GM23338 (cell line): ENCODE data around the gene GALNT13. TPM values are rescaled to one million over a fixed set of nuclear protein-coding genes. Genes with fewer than 3 reads are reported as not detected.

Experiments used
- ATAC-seq: fragments of 200-7000 bp; cut with Tn5 transposase; 3 replicates; pipeline ENCODE4 v1.9.1; 2020
- DNase-seq: peaks from one replicate; pipeline ENCODE4 v3.0.0-alpha.2; 2015; ENCODE audit warnings: low spot score
- H2AFZ ChIP-seq: fragments of 200-600 bp; sonication (generic); 2 replicates; pipeline ENCODE4 v1.8.0; 2016; ENCODE audit warnings: antibody characterized with exemption, mild to moderate bottlenecking, moderate library complexity
- H3F3A ChIP-seq: fragments of 200-600 bp; sonication (generic); replicated peaks from 2 replicates; pipeline ENCODE4 v1.8.0; 2017; ENCODE audit warnings: antibody characterized with exemption, mixed run types, low read depth
- H3K27ac ChIP-seq: fragments of 200-600 bp; sonication (generic); 2 replicates; pipeline ENCODE4 v1.6.1; 2016; ENCODE audit warnings: low read depth
- H3K27me3 ChIP-seq: fragments of 200-600 bp; sonication (generic); 2 replicates; pipeline ENCODE4 v1.8.0; 2016; ENCODE audit warnings: mild to moderate bottlenecking, mixed run types, moderate library complexity; ENCODE audit not compliant: insufficient read depth
- H3K36me3 ChIP-seq: fragments of 200-600 bp; sonication (generic); 2 replicates; pipeline ENCODE4 v1.8.0; 2016; ENCODE audit warnings: mild to moderate bottlenecking; ENCODE audit not compliant: insufficient read depth
- H3K4me1 ChIP-seq: fragments of 200-600 bp; sonication (generic); 2 replicates; pipeline ENCODE4 v1.8.0; 2016; ENCODE audit warnings: mild to moderate bottlenecking, moderate library complexity; ENCODE audit not compliant: insufficient read depth
- H3K4me2 ChIP-seq: fragments of 200-600 bp; sonication (generic); 2 replicates; pipeline ENCODE4 v1.7.1; 2017; ENCODE audit warnings: mixed run types
- H3K4me3 ChIP-seq: fragments of 200-600 bp; sonication (generic); 2 replicates; pipeline ENCODE4 v1.6.1; 2016; ENCODE audit warnings: mixed run types
- H3K79me2 ChIP-seq: fragments of 200-600 bp; sonication (generic); replicated peaks from 2 replicates; pipeline ENCODE4 v1.8.0; 2017; ENCODE audit warnings: mild to moderate bottlenecking; ENCODE audit not compliant: insufficient read depth
- H3K9me2 ChIP-seq: fragments of 200-600 bp; sonication (generic); 2 replicates; pipeline ENCODE4 v1.8.0; 2017; ENCODE audit not compliant: insufficient read depth
- H4K20me1 ChIP-seq: fragments of 200-600 bp; sonication (generic); replicated peaks from 2 replicates; pipeline ENCODE4 v1.8.0; 2017; ENCODE audit warnings: mild to moderate bottlenecking; ENCODE audit not compliant: insufficient read depth
- H3K27ac Mint-ChIP-seq: 2 replicates; pipeline ENCODE4 v1.8.0; 2020; ENCODE audit warnings: inconsistent platforms, mild to moderate bottlenecking, moderate library complexity, mixed read lengths
- H3K27me3 Mint-ChIP-seq: 3 replicates; pipeline ENCODE4 v1.8.0; 2022; ENCODE audit warnings: low read depth, mild to moderate bottlenecking, moderate library complexity, mixed read lengths, inconsistent platforms; ENCODE audit not compliant: insufficient read depth, poor library complexity
- H3K36me3 Mint-ChIP-seq: 3 replicates; pipeline ENCODE4 v1.8.0; 2021; ENCODE audit warnings: low read depth, mild to moderate bottlenecking, inconsistent platforms, moderate library complexity, mixed read lengths
- H3K4me1 Mint-ChIP-seq: 3 replicates; pipeline ENCODE4 v1.8.0; 2020; ENCODE audit warnings: mild to moderate bottlenecking, inconsistent platforms, mixed read lengths
- H3K4me3 Mint-ChIP-seq: 3 replicates; pipeline ENCODE4 v1.8.0; 2021; ENCODE audit warnings: moderate library complexity, mild to moderate bottlenecking, inconsistent platforms, mixed read lengths
- H3K9me3 Mint-ChIP-seq: 3 replicates; pipeline ENCODE4 v1.8.0; 2020; ENCODE audit warnings: moderate library complexity, mild to moderate bottlenecking, inconsistent platforms, mixed read lengths
- CREB1 ChIP-seq: fragments of 250-450 bp; sonication (Bioruptor Pico); IDR thresholded peaks from 2 replicates; pipeline ENCODE4 v1.5.0; 2020; ENCODE audit warnings: low read depth, mild to moderate bottlenecking, moderate library complexity
- EZH2 ChIP-seq: fragments of 200-600 bp; sonication (generic); IDR thresholded peaks from one replicate; pipeline ENCODE4 v1.8.0; 2017; ENCODE audit warnings: antibody characterized with exemption, mild to moderate bottlenecking, low read depth; ENCODE audit not compliant: unreplicated experiment
- EZH2phosphoT487 ChIP-seq: fragments of 200-600 bp; sonication (generic); IDR thresholded peaks from one replicate; pipeline ENCODE4 v1.8.1; 2018; ENCODE audit warnings: antibody characterized with exemption; ENCODE audit not compliant: unreplicated experiment
- JUNB ChIP-seq: IDR thresholded peaks from one replicate; pipeline ENCODE4 v1.6.1; 2016; ENCODE audit warnings: antibody characterized with exemption; ENCODE audit not compliant: unreplicated experiment
- NANOG ChIP-seq: IDR thresholded peaks from 2 replicates; pipeline ENCODE4 v1.6.1; 2016; ENCODE audit warnings: antibody characterized with exemption, borderline replicate concordance
- POLR2AphosphoS5 ChIP-seq: IDR thresholded peaks from 2 replicates; pipeline ENCODE4 v1.6.1; 2016; ENCODE audit warnings: antibody characterized with exemption, low read depth
- STAT1 ChIP-seq: IDR thresholded peaks from one replicate; pipeline ENCODE4 v1.6.1; 2016; ENCODE audit warnings: antibody characterized with exemption; ENCODE audit not compliant: unreplicated experiment
- ZNF114 ChIP-seq: fragments of 250-450 bp; sonication (Bioruptor Pico); IDR thresholded peaks from 2 replicates; pipeline ENCODE4 v1.5.0; 2020; ENCODE audit warnings: mild to moderate bottlenecking, moderate library complexity
- ZNF331 ChIP-seq: fragments of 250-450 bp; sonication (Bioruptor Pico); IDR thresholded peaks from 2 replicates; pipeline ENCODE4 v1.5.0; 2020; ENCODE audit warnings: low read depth, mild to moderate bottlenecking, moderate library complexity
- polyA plus RNA-seq: library from polyadenylated mRNA; unstranded; fragments of >200 nt; fragmentation: Nextera tagmentation; extraction: Ambion mirVana; gene quantifications from 2 replicates; pipeline ENCODE4 v1.2.1, GENCODE V29; 2016
- total RNA-seq: library from RNA; depleted of rRNA; stranded (reverse); fragments of >200 nt; shearing (Covaris generic); gene quantifications from 2 replicates; pipeline ENCODE4 v1.2.3, GENCODE V29; 2014
- TF ChIP-seq, protein P1 (sequence below): IDR thresholded peaks from 2 replicates; pipeline ENCODE4 v1.6.1; 2016; ENCODE audit warnings: antibody characterized with exemption
- TF ChIP-seq, protein P2 (sequence below): IDR thresholded peaks from one replicate; pipeline ENCODE4 v1.6.1; 2018; ENCODE audit warnings: antibody characterized with exemption; ENCODE audit not compliant: unreplicated experiment
- TF ChIP-seq, protein P3 (sequence below), 2 experiments: fragments of 200-600 bp in 1 of 2; sonication (generic) in 1 of 2; conservative IDR thresholded peaks; 2 replicates each; pipeline versions ENCODE4 v1.5.1 to v1.6.1; 2016 to 2017; ENCODE audit warnings: antibody characterized with exemption in 2 of 2, low read depth in 2 of 2, mild to moderate bottlenecking in 2 of 2, moderate library complexity in 1 of 2
- TF ChIP-seq, protein P4 (sequence below): fragments of 250-450 bp; sonication (Bioruptor Pico); IDR thresholded peaks from 2 replicates; pipeline ENCODE4 v1.5.0; 2020; ENCODE audit warnings: mild to moderate bottlenecking, moderate library complexity

The GALNT13 gene
- total and polyA plus RNA-seq, 2 experiments from 2014 or later = 3.5 to 5.2 TPM

DNA sequence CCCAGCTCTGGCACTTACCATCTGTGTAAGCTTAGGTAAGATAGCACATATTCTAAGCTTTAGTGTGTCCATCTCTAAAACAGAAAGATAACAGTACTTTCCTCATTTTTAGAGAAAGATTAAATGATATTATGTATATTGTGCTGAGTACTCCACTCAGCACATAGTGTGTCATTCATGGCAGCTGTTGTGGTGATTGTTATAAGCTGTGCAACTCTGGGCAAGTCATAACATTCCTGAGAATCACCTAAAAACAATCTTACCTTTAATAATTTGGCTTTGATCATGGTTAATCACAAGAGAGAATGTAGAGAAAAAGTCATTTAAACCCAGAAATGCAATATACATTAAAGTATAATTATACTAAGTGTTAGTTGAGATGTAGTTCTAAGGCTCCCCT is 391.5 kb downstream of the GALNT13 start (continued):
- no peak for TF ChIP-seq NANOG
- TF ChIP-seq CREB1 (CRISPR knock-in tag) = no peak

DNA sequence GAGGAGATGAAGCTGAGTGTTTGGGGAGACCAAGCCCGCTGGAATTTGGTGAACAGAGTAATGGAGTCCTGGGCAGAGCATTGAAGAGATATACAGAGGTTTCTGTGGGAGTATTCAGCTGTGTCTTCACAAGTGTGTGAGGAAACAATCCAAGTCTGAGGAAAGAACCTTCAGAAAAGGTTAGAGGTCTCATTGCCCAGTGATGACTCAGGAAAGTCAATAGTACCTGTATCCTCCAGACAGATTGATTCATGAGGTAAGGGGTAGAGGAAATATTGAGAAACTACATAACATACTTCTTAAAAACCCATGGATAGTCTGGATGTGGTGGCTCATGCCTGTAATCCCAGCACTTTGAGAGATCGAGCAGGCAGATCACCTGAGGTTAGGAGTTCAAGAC is 392.3 kb downstream of the GALNT13 start:
- no peak for ATAC-seq
- no peak overlapping the region for H3K4me2 ChIP-seq
- DNase-seq = no peak
- Mint-ChIP-seq H3K9me3 (no peaks in the 10 kb centered on the region), H3K27me3 (peaks cover 1% of the 10 kb centered on the region), H3K36me3 (no peaks in the 10 kb centered on the region), H3K4me3 (no peak overlapping the region), H3K27ac (no peak overlapping the region), H3K4me1 (no peaks in the 10 kb centered on the region)
- H3K9me2 ChIP-seq = no peaks in the 10 kb centered on the region
- no peak overlapping the region for H2AFZ ChIP-seq
- H3K27me3 ChIP-seq = no peaks in the 10 kb centered on the region
- no peak for TF ChIP-seq JUNB
- no peak for TF ChIP-seq STAT1
- TF ChIP-seq CREB1 (CRISPR knock-in tag) = no peak
- TF ChIP-seq, protein P1, sequence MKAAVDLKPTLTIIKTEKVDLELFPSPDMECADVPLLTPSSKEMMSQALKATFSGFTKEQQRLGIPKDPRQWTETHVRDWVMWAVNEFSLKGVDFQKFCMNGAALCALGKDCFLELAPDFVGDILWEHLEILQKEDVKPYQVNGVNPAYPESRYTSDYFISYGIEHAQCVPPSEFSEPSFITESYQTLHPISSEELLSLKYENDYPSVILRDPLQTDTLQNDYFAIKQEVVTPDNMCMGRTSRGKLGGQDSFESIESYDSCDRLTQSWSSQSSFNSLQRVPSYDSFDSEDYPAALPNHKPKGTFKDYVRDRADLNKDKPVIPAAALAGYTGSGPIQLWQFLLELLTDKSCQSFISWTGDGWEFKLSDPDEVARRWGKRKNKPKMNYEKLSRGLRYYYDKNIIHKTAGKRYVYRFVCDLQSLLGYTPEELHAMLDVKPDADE = no peak
- no peak for TF ChIP-seq EZH2phosphoT487
- no peak for TF ChIP-seq NANOG
- no peak for TF ChIP-seq POLR2AphosphoS5
- TF ChIP-seq ZNF331 (CRISPR knock-in tag) = no peak
- no peak for TF ChIP-seq EZH2
- TF ChIP-seq, protein P2, sequence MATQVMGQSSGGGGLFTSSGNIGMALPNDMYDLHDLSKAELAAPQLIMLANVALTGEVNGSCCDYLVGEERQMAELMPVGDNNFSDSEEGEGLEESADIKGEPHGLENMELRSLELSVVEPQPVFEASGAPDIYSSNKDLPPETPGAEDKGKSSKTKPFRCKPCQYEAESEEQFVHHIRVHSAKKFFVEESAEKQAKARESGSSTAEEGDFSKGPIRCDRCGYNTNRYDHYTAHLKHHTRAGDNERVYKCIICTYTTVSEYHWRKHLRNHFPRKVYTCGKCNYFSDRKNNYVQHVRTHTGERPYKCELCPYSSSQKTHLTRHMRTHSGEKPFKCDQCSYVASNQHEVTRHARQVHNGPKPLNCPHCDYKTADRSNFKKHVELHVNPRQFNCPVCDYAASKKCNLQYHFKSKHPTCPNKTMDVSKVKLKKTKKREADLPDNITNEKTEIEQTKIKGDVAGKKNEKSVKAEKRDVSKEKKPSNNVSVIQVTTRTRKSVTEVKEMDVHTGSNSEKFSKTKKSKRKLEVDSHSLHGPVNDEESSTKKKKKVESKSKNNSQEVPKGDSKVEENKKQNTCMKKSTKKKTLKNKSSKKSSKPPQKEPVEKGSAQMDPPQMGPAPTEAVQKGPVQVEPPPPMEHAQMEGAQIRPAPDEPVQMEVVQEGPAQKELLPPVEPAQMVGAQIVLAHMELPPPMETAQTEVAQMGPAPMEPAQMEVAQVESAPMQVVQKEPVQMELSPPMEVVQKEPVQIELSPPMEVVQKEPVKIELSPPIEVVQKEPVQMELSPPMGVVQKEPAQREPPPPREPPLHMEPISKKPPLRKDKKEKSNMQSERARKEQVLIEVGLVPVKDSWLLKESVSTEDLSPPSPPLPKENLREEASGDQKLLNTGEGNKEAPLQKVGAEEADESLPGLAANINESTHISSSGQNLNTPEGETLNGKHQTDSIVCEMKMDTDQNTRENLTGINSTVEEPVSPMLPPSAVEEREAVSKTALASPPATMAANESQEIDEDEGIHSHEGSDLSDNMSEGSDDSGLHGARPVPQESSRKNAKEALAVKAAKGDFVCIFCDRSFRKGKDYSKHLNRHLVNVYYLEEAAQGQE = no peak
- no peak for TF ChIP-seq ZNF114 (CRISPR knock-in tag)
- TF ChIP-seq, protein P3, sequence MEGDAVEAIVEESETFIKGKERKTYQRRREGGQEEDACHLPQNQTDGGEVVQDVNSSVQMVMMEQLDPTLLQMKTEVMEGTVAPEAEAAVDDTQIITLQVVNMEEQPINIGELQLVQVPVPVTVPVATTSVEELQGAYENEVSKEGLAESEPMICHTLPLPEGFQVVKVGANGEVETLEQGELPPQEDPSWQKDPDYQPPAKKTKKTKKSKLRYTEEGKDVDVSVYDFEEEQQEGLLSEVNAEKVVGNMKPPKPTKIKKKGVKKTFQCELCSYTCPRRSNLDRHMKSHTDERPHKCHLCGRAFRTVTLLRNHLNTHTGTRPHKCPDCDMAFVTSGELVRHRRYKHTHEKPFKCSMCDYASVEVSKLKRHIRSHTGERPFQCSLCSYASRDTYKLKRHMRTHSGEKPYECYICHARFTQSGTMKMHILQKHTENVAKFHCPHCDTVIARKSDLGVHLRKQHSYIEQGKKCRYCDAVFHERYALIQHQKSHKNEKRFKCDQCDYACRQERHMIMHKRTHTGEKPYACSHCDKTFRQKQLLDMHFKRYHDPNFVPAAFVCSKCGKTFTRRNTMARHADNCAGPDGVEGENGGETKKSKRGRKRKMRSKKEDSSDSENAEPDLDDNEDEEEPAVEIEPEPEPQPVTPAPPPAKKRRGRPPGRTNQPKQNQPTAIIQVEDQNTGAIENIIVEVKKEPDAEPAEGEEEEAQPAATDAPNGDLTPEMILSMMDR (conservative IDR thresholded peaks at IDR 0.05; ENCODE audit: low read depth in 2 of 2) = no peak
- TF ChIP-seq, protein P4, sequence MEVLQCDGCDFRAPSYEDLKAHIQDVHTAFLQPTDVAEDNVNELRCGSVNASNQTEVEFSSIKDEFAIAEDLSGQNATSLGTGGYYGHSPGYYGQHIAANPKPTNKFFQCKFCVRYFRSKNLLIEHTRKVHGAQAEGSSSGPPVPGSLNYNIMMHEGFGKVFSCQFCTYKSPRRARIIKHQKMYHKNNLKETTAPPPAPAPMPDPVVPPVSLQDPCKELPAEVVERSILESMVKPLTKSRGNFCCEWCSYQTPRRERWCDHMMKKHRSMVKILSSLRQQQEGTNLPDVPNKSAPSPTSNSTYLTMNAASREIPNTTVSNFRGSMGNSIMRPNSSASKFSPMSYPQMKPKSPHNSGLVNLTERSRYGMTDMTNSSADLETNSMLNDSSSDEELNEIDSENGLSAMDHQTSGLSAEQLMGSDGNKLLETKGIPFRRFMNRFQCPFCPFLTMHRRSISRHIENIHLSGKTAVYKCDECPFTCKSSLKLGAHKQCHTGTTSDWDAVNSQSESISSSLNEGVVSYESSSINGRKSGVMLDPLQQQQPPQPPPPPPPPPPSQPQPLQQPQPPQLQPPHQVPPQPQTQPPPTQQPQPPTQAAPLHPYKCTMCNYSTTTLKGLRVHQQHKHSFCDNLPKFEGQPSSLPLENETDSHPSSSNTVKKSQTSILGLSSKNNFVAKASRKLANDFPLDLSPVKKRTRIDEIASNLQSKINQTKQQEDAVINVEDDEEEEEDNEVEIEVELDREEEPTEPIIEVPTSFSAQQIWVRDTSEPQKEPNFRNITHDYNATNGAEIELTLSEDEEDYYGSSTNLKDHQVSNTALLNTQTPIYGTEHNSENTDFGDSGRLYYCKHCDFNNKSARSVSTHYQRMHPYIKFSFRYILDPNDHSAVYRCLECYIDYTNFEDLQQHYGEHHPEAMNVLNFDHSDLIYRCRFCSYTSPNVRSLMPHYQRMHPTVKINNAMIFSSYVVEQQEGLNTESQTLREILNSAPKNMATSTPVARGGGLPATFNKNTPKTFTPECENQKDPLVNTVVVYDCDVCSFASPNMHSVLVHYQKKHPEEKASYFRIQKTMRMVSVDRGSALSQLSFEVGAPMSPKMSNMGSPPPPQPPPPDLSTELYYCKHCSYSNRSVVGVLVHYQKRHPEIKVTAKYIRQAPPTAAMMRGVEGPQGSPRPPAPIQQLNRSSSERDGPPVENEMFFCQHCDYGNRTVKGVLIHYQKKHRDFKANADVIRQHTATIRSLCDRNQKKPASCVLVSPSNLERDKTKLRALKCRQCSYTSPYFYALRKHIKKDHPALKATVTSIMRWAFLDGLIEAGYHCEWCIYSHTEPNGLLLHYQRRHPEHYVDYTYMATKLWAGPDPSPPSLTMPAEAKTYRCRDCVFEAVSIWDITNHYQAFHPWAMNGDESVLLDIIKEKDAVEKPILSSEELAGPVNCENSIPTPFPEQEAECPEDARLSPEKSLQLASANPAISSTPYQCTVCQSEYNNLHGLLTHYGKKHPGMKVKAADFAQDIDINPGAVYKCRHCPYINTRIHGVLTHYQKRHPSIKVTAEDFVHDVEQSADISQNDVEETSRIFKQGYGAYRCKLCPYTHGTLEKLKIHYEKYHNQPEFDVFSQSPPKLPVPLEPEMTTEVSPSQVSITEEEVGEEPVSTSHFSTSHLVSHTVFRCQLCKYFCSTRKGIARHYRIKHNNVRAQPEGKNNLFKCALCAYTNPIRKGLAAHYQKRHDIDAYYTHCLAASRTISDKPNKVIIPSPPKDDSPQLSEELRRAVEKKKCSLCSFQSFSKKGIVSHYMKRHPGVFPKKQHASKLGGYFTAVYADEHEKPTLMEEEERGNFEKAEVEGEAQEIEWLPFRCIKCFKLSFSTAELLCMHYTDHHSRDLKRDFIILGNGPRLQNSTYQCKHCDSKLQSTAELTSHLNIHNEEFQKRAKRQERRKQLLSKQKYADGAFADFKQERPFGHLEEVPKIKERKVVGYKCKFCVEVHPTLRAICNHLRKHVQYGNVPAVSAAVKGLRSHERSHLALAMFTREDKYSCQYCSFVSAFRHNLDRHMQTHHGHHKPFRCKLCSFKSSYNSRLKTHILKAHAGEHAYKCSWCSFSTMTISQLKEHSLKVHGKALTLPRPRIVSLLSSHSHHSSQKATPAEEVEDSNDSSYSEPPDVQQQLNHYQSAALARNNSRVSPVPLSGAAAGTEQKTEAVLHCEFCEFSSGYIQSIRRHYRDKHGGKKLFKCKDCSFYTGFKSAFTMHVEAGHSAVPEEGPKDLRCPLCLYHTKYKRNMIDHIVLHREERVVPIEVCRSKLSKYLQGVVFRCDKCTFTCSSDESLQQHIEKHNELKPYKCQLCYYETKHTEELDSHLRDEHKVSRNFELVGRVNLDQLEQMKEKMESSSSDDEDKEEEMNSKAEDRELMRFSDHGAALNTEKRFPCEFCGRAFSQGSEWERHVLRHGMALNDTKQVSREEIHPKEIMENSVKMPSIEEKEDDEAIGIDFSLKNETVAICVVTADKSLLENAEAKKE = no peak
- no peak overlapping the region for H3K27ac ChIP-seq
- H3K36me3 ChIP-seq = no peaks in the 10 kb centered on the region
- no peaks in the 10 kb centered on the region for H3K4me1 ChIP-seq
- H4K20me1 ChIP-seq = no peaks in the 10 kb centered on the region
- no peaks in the 10 kb centered on the region for H3K79me2 ChIP-seq
- no peak overlapping the region for H3K4me3 ChIP-seq
- H3F3A ChIP-seq = no peaks in the 10 kb centered on the region
